Stimulated activated CD8-positive, alpha-beta memory T cell treated with anti-CD3 and anti-CD28 coated beads, Interleukin-12 subunit alpha, Interleukin-12 subunit beta, amount 100 ng/mL, for 24 hours (primary cell): ENCODE results near the gene PGPEP1.
A peak's percentile ranks its signal among the peaks of the same experiment; 100 is the strongest.
"Not testable (repeated sequence)": the region's sequence is repeated elsewhere in the genome, so short reads cannot be mapped to it uniquely, and the experiment has no call there.

Experiments
- DNase-seq: peaks from one replicate; pipeline ENCODE4 v3.0.0-alpha.2; 2020; ENCODE audit errors: extremely low read depth

PGPEP1 gene

DNA sequence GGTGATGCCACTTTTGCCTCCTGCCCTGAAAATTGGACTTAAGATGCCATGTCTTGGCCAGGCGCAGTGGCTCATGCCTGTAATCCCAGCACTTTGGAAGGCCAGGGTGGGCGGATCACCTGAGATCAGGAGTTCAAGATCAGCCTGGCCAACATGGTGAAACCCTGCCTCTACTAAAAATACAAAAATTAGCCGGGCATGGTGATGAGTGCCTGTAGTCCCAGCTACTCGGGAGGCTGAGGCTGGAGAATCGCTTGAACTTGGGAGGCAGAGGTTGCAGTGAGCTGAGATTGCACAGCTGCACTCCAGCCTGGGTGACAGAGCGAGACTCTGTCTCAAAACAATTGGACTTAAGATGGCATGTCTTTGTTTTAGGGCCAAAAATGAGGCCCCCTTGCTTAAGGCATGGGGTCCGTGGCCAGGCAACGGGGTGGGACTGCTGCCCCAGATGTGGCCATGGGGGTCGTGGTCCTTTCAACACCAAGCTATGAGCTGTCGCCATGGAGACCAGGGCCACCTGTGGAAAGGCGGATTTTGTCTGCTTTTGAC is 24.0 kb downstream of the PGPEP1 start:
- not testable (repeated sequence) for DNase-seq

DNA sequence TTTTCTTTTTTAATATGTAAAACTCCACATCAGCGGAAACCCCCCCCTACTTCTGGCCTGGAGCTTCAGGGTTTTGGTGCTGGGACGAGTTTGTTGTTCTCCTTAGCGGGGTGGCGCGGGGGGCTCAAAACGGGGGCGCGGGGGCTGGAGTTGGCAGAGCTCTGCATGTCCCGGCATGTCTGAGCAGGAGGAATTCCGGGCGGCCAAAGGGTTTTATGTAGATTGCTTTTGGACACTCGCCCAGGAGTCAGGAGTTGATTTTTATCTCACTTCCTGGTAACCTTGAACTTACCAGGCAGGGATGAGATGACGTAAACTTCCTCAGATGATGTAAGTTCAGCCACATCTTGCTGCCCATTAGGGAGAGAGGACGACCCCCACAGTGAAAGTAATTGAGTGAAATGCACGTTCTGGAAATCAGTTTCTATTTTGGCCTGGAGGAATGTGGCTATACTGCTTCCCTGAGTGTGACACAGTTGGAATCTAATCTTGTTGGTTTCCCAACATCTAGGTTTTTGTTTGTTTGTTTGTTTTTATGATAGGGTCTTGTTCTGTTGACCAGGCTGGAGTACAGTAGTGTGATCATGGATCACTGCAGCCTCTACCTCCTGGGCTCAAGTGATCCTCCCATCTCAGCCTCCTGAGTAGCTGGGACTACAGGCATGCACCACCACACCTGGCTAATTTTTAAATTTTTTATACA is 24.6 kb downstream of the PGPEP1 start:
- DNase-seq, result no peak

DNA sequence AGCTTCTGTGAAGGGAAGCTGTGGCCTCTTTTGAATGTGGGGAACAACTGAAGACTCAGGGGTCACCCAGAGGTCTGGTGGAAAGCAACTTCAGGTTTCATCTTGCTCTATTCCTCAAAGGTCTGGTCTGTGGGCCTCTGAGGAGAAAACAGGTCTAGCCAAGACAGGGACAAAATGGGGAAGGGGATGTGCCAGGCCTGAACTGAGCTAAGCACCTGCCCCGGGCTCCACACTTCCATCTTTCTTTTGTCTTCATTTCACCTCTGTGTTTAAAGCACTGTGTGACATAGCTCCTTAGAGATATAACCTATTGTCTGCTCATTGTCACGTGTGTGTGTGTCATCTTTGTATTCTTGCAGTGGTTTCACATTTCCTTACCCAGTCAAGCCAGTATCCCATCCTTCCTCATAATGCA is 25.6 kb downstream of the PGPEP1 start:
- DNase-seq, result no peak

DNA sequence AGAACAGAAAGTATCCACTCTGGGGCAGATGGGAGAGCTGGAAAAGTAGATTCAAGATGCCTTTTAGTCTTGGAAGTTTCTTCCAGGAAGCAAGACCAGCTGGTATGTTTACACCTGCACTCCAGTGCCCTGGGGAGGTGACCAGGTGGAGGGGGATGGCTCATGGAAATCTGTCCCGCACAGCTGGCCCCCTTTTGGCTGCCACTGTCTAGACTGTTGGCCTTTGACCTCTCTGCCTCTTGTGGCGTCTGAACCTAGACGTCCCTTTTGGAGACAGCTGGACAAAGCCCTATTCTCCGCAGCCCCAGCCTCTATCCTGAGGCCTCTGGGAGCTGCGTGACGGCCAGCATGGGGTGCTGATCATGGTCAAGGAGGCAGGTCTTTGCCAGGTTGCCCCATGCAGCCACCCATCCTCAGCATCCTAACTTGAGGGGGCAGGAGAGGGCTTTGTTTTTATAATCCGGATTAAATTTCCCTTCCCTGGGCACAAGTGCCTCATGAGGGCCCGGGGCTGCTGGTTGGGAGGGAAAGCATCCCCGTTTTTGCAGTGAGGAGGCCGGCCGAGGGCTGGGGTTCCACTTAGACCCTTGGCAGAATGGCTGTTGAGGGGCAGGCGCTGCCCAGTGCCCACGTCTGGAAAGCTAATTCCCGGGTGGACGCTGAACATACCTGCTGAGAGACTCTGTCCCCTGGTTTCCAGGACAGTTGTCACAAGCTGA is 28.3 kb downstream of the PGPEP1 start:
- DNase-seq, result no peak

DNA sequence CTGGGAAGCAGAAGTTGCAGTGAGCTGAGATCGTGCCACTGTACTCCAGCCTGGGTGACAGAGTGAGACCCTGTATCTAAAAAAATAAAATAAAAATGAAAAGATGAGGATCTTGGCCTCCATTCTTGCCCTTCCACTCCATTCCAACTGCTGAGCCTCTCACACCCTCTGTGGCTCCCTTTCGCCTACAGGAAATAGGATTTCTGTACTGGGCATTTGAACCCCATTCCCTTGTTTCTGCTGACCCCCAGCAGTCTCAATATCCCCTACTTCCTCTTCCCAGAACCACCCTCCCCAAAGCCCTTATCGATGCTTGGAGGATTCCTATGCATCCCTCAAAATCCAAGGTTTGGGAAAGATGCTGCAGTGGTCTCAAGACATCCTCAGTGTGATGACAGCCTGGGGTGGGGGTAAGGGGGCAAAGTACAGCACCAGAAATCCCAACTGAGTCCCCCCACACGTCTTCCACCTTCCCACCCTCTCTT is 33.1 kb downstream of the PGPEP1 start:
- DNase-seq, result no peak

DNA sequence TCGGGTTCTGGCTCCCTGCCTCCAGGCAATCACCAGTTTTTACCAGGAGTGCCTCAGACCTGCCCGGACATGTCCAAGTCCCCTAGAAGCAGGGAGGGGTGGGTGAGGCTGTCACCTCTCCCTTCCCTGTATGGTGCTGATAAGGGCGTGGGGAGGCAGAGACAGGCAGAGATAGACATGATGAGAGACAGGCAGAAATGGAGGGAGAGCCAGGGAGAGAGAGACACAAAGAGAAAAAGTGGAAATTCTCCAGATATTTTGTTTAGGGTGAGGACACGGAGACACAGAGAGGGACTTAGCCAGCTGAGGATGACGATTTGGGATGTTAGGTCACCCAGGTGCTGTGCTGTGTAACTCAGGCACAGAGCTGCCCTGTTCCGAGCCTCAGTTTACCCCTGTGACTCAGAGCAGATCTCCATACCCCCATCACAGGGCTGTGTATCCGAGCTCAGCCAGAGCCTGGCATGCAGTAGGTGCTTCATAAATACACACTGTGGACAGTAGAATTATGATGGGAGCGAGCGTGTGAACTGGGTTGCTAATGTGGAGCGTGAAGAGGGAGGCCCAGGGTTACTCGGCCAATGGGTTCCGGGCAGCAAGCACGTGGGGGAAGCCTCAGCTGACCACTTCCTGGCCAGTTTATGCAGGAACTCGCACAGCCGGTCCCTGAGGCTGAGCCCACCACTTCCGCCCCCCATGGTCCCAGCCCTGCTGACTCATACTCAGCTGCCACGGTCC is 33.7 kb downstream of the PGPEP1 start:
- DNase-seq, result peak; percentile 26

DNA sequence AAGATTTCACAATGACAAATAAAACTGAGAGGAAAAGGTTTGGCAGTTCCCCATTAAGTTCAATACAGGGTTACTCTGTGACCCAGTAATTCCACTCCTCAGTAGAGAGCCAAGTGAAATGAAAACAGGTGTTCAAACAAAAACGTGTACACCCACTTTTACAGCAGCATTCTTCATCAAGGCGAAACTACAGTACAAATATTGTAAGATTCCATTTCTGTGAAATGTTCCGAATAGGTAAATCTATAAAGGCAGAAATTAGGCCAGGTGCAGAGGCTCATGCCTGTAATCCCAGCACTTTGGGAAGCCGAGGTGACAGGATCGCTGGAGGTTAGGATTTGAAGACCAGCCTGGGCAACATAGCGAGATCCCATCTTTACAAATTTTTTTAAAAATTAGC is 36.6 kb downstream of the PGPEP1 start:
- no peak for DNase-seq

DNA sequence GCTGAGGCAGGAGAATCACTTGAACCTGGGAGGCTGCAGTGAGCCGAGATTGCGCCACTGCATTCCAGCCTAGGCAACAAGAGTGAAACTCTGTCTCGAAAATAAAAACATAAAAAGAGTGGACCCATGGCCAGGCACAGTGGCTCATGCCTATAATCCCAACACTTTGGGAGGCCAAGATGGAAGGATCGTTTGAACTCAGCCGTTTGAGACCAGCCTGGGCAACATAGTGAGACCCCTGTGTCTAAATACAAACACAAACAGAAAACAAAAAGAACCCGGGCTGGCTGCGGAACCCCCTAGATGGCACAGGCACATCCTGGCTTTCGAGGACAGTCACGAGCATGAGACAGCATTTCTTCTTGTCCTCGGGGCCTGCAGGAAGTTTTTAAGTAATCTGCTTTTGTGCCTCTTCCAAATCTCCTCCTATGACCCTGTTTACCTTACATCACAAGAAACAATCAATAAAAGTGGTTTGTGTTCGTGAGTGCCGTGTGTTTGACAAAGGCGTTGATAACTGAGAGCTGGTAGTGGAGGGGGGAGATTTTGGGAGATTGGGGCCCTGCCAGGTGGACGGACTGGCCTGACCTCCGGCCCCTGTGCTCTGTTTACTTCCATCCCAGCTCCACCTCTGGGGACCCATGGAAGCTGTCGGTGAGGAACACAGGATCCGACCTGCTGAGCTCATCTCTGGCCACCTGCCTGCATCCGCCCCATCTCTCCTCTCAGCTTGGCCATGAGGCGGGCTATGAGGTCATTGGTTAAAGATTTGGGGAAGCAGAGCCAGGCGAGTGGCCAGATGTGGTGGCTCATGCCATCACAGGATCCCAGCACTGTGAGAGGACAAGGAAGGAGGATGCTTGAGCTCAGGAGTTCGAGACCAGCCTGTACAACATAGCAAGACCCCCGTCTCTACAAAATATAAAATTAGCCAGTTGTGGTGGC is 39.7 kb downstream of the PGPEP1 start:
- no peak for DNase-seq

DNA sequence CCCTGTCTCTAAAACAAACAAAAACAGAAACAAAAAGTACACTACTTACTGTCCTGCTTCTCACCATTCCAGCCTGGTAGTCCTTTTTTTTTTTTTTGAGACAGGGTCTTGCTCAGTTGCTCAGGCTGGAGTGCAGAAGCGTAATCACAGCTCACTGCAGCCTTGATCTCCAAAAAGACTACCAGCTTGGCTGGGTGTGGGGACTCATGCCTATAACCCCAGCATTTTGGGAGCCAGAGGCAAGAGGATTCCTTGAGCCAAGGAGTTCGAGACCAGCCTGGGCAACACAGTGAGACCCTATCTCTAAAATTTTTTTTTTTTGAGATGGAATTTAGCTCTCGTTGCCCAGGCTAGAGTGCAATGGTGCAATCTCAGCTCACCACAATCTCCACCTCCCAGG is 40.4 kb downstream of the PGPEP1 start:
- DNase-seq, result no peak

DNA sequence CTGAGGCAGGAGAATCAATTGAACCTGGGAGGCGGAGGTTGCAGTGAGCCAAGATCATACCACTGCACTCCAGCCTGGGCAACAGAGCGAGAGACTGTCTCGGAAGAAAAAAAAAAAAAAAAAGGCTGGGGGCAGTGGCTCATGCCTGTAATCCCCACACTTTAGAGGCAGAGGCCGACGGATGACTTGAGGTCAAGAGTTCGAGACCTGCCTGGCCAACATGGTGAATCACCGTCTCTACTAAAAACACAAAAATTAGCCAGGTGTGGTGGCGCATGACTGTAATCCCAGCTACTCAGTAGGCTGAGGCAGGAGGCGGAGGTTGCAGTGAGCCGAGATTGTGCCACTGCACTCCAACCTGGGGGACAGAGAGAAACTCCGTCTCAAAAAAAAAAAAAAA is 43.2 kb downstream of the PGPEP1 start:
- not testable (repeated sequence) for DNase-seq

DNA sequence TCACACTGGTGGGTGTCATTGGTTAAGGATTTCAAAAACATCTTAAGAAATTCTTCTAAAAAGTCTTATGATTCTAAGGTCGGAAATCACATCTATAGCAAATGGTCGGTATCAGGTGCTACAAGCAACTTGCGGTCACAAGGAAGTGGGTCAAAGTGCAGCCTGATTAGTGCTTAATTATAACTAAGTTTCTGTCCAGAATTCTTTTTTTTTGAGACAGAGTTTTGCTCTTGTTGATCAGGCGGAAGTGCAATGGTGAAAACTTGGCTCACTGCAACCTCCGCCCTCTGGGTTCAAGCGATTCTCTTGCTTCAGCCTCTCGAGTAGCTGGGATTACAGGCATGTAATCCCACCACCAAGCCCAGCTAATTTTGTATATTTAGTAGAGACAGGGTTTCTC is 44.4 kb downstream of the PGPEP1 start:
- DNase-seq, result no peak

DNA sequence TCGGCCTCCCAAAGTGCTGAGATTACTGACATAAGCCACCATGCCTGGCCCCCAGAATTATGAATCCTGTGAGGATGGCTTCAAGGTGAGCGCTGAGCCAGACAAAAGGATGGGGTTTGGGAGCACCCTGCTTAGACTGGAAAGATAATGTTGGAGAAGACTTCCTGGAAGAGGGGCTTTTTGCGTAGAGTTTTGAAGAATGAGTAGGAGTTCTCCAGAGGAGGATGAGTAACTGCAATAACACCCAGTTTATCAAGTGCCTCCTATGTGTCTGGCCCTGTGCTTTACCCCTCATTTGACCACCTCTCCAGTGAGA is 44.9 kb downstream of the PGPEP1 start:
- DNase-seq, result no peak

DNA sequence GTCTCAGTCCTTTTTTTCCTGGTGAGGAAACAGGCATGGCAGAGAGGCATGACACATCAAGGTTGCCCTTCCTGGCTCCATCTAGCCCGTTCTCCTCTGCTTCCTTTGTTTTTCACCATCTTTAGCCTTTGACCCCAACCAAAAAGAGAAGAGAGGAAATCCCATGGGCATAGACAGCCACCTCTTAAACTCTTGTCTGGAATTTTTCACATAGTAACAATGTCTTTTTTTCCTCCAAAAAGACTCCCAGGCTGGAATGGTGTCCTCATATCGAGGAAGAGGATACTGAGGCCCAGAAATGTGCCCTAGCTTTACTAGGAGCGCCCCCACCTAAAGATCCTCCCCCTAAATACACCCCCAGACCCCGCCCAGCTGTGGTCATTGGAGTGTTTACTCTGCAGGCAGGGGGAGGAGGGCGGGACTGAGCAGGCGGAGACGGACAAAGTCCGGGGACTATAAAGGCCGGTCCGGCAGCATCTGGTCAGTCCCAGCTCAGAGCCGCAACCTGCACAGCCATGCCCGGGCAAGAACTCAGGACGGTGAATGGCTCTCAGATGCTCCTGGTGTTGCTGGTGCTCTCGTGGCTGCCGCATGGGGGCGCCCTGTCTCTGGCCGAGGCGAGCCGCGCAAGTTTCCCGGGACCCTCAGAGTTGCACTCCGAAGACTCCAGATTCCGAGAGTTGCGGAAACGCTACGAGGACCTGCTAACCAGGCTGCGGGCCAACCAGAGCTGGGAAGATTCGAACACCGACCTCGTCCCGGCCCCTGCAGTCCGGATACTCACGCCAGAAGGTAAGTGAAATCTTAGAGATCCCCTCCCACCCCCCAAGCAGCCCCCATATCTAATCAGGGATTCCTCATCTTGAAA is 45.5 kb downstream of the PGPEP1 start, which contains the start of gene GDF15:
Gene GDF15 (plus strand): TSS at position 484 of the 868 bp plus-strand sequence. CDS start 32 bp downstream, at position 516.
- no peak for DNase-seq

DNA sequence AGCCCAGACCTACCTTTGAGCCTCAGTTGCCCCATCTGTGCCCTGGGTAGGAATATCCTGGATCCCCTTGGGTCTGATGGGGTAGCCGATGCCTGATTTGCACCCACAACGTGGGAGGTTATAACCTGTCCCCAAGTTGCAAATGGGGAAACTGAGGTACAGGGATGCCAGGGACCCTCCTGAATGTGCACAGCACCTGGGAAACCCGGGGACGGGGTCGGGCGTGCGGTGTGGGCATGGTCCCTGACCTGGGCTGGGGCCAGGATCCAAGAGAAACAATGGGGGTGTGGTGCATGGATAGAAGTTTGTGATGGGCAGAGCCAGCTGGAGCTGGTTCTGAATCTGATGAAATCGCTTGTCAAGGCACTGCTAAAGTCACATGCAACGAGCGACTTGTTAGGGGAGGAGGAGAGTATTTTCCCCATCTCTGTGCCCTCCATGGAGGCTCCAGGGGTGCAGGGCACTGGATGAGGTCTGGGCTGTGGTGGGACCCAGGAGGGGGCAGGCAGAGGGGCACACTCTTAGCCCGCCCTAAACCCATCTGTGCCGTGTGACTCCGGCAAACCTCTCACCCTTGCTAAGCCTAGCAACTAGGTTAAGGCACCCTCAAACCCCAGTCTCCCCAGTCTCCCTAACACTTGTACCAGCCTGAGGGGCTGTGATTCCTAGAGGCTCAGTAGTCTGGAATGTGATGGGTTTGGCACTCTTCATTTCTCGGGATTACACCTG is 46.3 kb downstream of the PGPEP1 start:
- DNase-seq, result no peak

DNA sequence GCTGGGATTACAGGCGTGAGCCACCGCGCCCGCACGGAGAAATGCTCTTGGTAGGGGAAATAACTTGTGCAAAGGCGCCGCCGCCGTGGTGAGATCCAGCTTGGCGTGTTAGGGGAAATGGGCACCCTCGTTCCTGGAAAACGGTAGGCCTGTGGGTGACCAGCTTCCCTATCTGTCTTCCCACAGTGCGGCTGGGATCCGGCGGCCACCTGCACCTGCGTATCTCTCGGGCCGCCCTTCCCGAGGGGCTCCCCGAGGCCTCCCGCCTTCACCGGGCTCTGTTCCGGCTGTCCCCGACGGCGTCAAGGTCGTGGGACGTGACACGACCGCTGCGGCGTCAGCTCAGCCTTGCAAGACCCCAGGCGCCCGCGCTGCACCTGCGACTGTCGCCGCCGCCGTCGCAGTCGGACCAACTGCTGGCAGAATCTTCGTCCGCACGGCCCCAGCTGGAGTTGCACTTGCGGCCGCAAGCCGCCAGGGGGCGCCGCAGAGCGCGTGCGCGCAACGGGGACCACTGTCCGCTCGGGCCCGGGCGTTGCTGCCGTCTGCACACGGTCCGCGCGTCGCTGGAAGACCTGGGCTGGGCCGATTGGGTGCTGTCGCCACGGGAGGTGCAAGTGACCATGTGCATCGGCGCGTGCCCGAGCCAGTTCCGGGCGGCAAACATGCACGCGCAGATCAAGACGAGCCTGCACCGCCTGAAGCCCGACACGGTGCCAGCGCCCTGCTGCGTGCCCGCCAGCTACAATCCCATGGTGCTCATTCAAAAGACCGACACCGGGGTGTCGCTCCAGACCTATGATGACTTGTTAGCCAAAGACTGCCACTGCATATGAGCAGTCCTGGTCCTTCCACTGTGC is 47.9 kb downstream of the PGPEP1 start:
- peak; percentile 34 for DNase-seq

DNA sequence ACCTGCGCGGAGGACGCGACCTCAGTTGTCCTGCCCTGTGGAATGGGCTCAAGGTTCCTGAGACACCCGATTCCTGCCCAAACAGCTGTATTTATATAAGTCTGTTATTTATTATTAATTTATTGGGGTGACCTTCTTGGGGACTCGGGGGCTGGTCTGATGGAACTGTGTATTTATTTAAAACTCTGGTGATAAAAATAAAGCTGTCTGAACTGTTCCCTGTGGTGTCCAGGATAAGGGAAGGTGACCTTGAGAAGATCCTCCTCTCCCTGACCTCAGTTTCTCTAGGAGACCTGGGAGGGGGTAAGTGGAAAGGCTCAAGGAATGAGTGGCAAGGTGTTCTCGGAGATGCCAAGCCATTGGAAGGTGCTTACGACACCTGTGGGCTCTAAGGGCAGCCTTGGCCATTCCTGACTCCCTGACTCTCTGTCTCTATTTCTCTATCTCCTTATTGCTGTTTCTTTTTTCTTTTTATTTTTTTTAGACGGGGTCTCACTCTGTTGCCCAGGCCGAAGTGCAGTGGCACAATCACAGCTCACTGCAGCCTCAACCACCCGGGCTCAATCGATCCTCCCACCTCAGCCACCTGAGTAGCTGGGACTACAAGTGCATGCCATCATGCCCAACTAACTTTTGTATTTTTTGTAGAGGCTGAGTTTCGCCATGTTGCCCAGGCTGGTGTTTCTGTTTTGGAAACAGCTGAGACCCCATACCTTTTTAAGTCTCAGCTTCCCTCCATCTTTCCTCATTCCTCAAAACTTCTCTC is 48.7 kb downstream of the PGPEP1 start:
- DNase-seq, result no peak

DNA sequence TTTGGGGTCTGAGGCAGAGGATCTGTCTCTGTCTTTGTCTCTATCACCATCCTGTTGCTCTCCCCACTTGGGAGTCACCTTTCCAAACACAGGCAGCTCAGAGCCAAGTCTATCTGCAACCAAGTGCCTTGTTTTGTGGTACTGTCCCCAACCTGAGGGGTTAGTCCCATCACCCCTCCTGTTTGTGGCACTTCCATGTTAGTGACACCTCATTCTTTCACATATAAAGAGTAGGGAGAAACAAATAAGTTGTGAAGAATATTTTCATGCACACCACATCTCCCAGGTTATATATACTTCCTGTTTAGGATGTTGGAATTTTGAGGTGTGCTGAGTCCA is 49.3 kb downstream of the PGPEP1 start:
- DNase-seq, result no peak
